HepG2 (cell line): Measurements from ENCODE around the gene APOC3. TPM values are rescaled to one million over a fixed set of nuclear protein-coding genes. Genes with fewer than 3 reads are reported as not detected.

Experiments
- E2F2 ChIP-seq: sonication (generic); formaldehyde crosslinking; IDR thresholded peaks from 2 replicates; pipeline ENCODE4 v1.4.0; 2020; ENCODE audit warnings: missing genetic modification reagents, borderline replicate concordance
- JUN ChIP-seq: sonication (generic); formaldehyde crosslinking; IDR thresholded peaks from 2 replicates; pipeline ENCODE4 v1.4.0; 2020; ENCODE audit warnings: mild to moderate bottlenecking, missing genetic modification reagents
- JUNB ChIP-seq: sonication (generic); formaldehyde crosslinking; IDR thresholded peaks from 2 replicates; pipeline ENCODE4 v1.8.0; 2022; ENCODE audit warnings: missing genetic modification reagents, mild to moderate bottlenecking, borderline replicate concordance
- KLF15 ChIP-seq: sonication (generic); formaldehyde crosslinking; IDR thresholded peaks from 2 replicates; pipeline ENCODE4 v1.8.1; 2023; ENCODE audit warnings: borderline replicate concordance, mild to moderate bottlenecking, inconsistent platforms, missing genetic modification reagents, mixed read lengths
- MXD4 ChIP-seq: IDR thresholded peaks from 2 replicates; pipeline ENCODE4 v1.6.1; 2016; ENCODE audit warnings: mild to moderate bottlenecking, missing biosample characterization, missing genetic modification reagents
- TBX2 ChIP-seq: sonication (generic); formaldehyde crosslinking; IDR thresholded peaks from 2 replicates; pipeline ENCODE4 v1.5.0; 2020; ENCODE audit warnings: missing genetic modification reagents, mild to moderate bottlenecking, borderline replicate concordance
- ZNF335 ChIP-seq: sonication (generic); formaldehyde crosslinking; IDR thresholded peaks from 2 replicates; pipeline ENCODE4 v1.4.0; 2020; ENCODE audit warnings: missing genetic modification reagents
- ZNF451 ChIP-seq: sonication (generic); formaldehyde crosslinking; IDR thresholded peaks from 2 replicates; pipeline ENCODE4 v1.5.0; 2020; ENCODE audit warnings: mild to moderate bottlenecking, missing genetic modification reagents
- ZNF513 ChIP-seq: sonication (generic); formaldehyde crosslinking; conservative IDR thresholded peaks from 2 replicates; pipeline ENCODE4 v1.5.0; 2020; ENCODE audit warnings: missing genetic modification reagents
- ZNF687 ChIP-seq: sonication (generic); formaldehyde crosslinking; IDR thresholded peaks from 2 replicates; pipeline ENCODE4 v1.5.1; 2020; ENCODE audit warnings: mild to moderate bottlenecking, missing genetic modification reagents, moderate library complexity
- ZXDC ChIP-seq: sonication (generic); formaldehyde crosslinking; IDR thresholded peaks from 2 replicates; pipeline ENCODE4 v1.5.0; 2020; ENCODE audit warnings: mild to moderate bottlenecking, missing genetic modification reagents
- polyA plus RNA-seq, 8 experiments: library from polyadenylated mRNA; depleted of rRNA in 3 of 8; stranded (reverse) in 7 of 8; unstranded in 1 of 8; fragments of >200 nt; fragmentation: Illumina TruSeq in 4 of 8; extraction: Trizol in 4 of 8; gene quantifications; 2 replicates each; pipeline versions ENCODE4 v1.2.1 to v1.2.3, GENCODE V29; 2011 to 2016; ENCODE audit warnings: low read depth in 4 of 8, missing spikeins in 1 of 8, mixed read lengths in 1 of 8; ENCODE audit not compliant: insufficient read depth in 1 of 8
- total RNA-seq, 5 experiments: library from RNA; depleted of rRNA; stranded (reverse); fragments of >200 nt; fragmentation: Illumina TruSeq; extraction: Trizol; gene quantifications; 2 replicates each; pipeline ENCODE4 v1.2.3, GENCODE V29; 2016; ENCODE audit warnings: low read depth in 1 of 5

The APOC3 gene
- total and polyA plus RNA-seq, 2 of the 13 experiments (the other 11 are each of a cell fraction or from before 2014, with no cell fraction given) = 314 to 687 TPM

GRCh38 chr11:116832350-116833290, 2.9 kb downstream of the APOC3 start (continued):
- peak; percentile 73; the same call in 1 of the 2 replicates for TF ChIP-seq JUNB (CRISPR knock-in tag)
- peak; percentile 74; the same call in 1 of the 2 replicates for TF ChIP-seq MXD4 (CRISPR knock-in tag)
- no peak for TF ChIP-seq ZNF513 (CRISPR knock-in tag)
- TF ChIP-seq ZNF451 (CRISPR knock-in tag) = peak; percentile 78; the same call in 1 of the 2 replicates
- peak; percentile 61; the same call in 1 of the 2 replicates for TF ChIP-seq E2F2 (CRISPR knock-in tag)
- TF ChIP-seq KLF15 = no peak; the same call in 1 of the 2 replicates
- TF ChIP-seq ZNF687 (CRISPR knock-in tag) = peak; percentile 86
- TF ChIP-seq ZNF335 (CRISPR knock-in tag) = peak; percentile 90; the same call in 1 of the 2 replicates
- TF ChIP-seq TBX2 (CRISPR knock-in tag) = peak; percentile 99
- TF ChIP-seq ZXDC (CRISPR knock-in tag) = peak; percentile 87
- peak; percentile 76 for TF ChIP-seq JUN (CRISPR knock-in tag)
